ENCODE data around the gene KDM4C. TPM values are rescaled to one million over a fixed set of nuclear protein-coding genes. Genes with fewer than 3 reads are reported as not detected.

Gene KDM4C
- total and polyA plus RNA-seq, 2 donors (not counting 1 experiment from before 2014, with no cell fraction given): 49.7 to 141 TPM

GRCh38 chr9:6973089-6973488, 215.3 kb downstream of the KDM4C start:
- H3K9me3 Mint-ChIP-seq (ENCODE audit: insufficient read depth): no peaks in the 10 kb centered on the region
- Histone ChIP-seq H3K4me3 (ENCODE audit: control extremely low read depth in 1 of 5, extremely low read depth in 1 of 5, insufficient read depth in 1 of 5, low read depth in 2 of 5, low read length in 4 of 5) (no peak overlapping the region), H2AFZ (ENCODE audit: insufficient read depth, low read depth, low read length, poor library complexity, severe bottlenecking) (no peak overlapping the region), H3K36me3 (replicated peaks in 1 of 2; ENCODE audit: control extremely low read depth in 1 of 2, control insufficient read depth in 1 of 2, extremely low read depth in 1 of 2, insufficient read depth in 2 of 2, low read length in 1 of 2) (peaks cover 0 to 15% of the 10 kb centered on the region in 2 experiments), H4K20me1 (ENCODE audit: control insufficient read depth, insufficient read depth, low read length, poor library complexity, severe bottlenecking) (peaks cover 12% of the 10 kb centered on the region), H3K27ac (ENCODE audit: low read length in 2 of 2) (no peak overlapping the region), H3K9ac (ENCODE audit: low read length) (no peak overlapping the region), H3K9me3 (ENCODE audit: control extremely low read depth in 1 of 3, control insufficient read depth in 2 of 3, insufficient read depth in 1 of 3, low read length in 2 of 3) (no peaks in the 10 kb centered on the region), H3K79me2 (ENCODE audit: control insufficient read depth, insufficient read depth, low read length) (peaks cover 23% of the 10 kb centered on the region), H3K4me2 (replicated peaks; ENCODE audit: low read depth, low read length, poor library complexity, severe bottlenecking) (no peak overlapping the region), H3K27me3 (replicated peaks in 1 of 4; ENCODE audit: control extremely low read depth in 1 of 4, control insufficient read depth in 3 of 4, insufficient read depth in 4 of 4, low read length in 3 of 4) (no peaks in the 10 kb centered on the region), H3K4me1 (ENCODE audit: control insufficient read depth in 2 of 2, insufficient read depth in 2 of 2, low read length in 2 of 2) (no peaks in the 10 kb centered on the region)
- ATAC-seq (ENCODE audit: low read depth): no peak
- no peak for TF ChIP-seq EZH2 (IDR thresholded peaks at IDR 0.05; ENCODE audit: borderline replicate concordance, insufficient read depth, low read depth, low read length, poor library complexity, severe bottlenecking)
- TF ChIP-seq CTCF (IDR thresholded peaks at IDR 0.05): no peak
- no peaks in the 10 kb centered on the region for H3K27me3 Mint-ChIP-seq
- intact Hi-C loops (cut with micrococcal nuclease): no loop called here
- no peak overlapping the region for H3K4me3 Mint-ChIP-seq
- peaks cover 8% of the 10 kb centered on the region for H3K4me1 Mint-ChIP-seq
- H3K27ac Mint-ChIP-seq: no peak overlapping the region
- no CpG with 5 or more reads among the region's 2 CpGs for WGBS (ENCODE audit: insufficient coverage)
- CTCF ChIA-PET: no interaction called here
- DNase-seq: no peak
- POLR2A ChIA-PET: no interaction called here

GRCh38 chr9:6973762-6974161, 216.0 kb downstream of the KDM4C start:
- no peaks in the 10 kb centered on the region for H3K9me3 Mint-ChIP-seq (ENCODE audit: insufficient read depth)
- Histone ChIP-seq H3K79me2 (ENCODE audit: control insufficient read depth, insufficient read depth, low read length) (peaks cover 17% of the 10 kb centered on the region), H3K4me2 (replicated peaks; ENCODE audit: low read depth, low read length, poor library complexity, severe bottlenecking) (no peak overlapping the region), H3K27me3 (replicated peaks in 1 of 4; ENCODE audit: control extremely low read depth in 1 of 4, control insufficient read depth in 3 of 4, insufficient read depth in 4 of 4, low read length in 3 of 4) (no peaks in the 10 kb centered on the region), H3K27ac (ENCODE audit: low read length in 2 of 2) (no peak overlapping the region), H3K4me1 (ENCODE audit: control insufficient read depth in 2 of 2, insufficient read depth in 2 of 2, low read length in 2 of 2) (no peaks in the 10 kb centered on the region), H3K4me3 (ENCODE audit: control extremely low read depth in 1 of 5, extremely low read depth in 1 of 5, insufficient read depth in 1 of 5, low read depth in 2 of 5, low read length in 4 of 5) (no peak overlapping the region), H3K36me3 (replicated peaks in 1 of 2; ENCODE audit: control extremely low read depth in 1 of 2, control insufficient read depth in 1 of 2, extremely low read depth in 1 of 2, insufficient read depth in 2 of 2, low read length in 1 of 2) (peaks cover 0 to 21% of the 10 kb centered on the region in 2 experiments), H3K9me3 (ENCODE audit: control extremely low read depth in 1 of 3, control insufficient read depth in 2 of 3, insufficient read depth in 1 of 3, low read length in 2 of 3) (no peaks in the 10 kb centered on the region), H4K20me1 (ENCODE audit: control insufficient read depth, insufficient read depth, low read length, poor library complexity, severe bottlenecking) (peaks cover 15% of the 10 kb centered on the region), H2AFZ (ENCODE audit: insufficient read depth, low read depth, low read length, poor library complexity, severe bottlenecking) (no peak overlapping the region), H3K9ac (ENCODE audit: low read length) (no peak overlapping the region)
- H3K27me3 Mint-ChIP-seq: no peaks in the 10 kb centered on the region
- POLR2A ChIA-PET: no interaction called here
- no peak for ATAC-seq (ENCODE audit: low read depth)
- TF ChIP-seq EZH2 (IDR thresholded peaks at IDR 0.05; ENCODE audit: borderline replicate concordance, insufficient read depth, low read depth, low read length, poor library complexity, severe bottlenecking) (no peak), CTCF (IDR thresholded peaks at IDR 0.05) (no peak)
- H3K4me3 Mint-ChIP-seq: no peak overlapping the region
- no peak for DNase-seq
- WGBS (ENCODE audit: insufficient coverage): 71% methylated on average over 1 of the region's 2 CpGs
- intact Hi-C loops (cut with micrococcal nuclease): no loop called here
- H3K4me1 Mint-ChIP-seq: peaks cover 11% of the 10 kb centered on the region
- no peak overlapping the region for H3K27ac Mint-ChIP-seq
- CTCF ChIA-PET: no interaction called here
